SH-SY5Y (cell line): ENCODE measurements around the gene SEZ6L2.

ENCODE experiments used
- GATA2 ChIP-seq: IDR thresholded peaks from 2 replicates; pipeline ENCODE4 v1.6.1; 2011; ENCODE audit warnings: mild to moderate bottlenecking, low read depth, low read length
- GATA3 ChIP-seq: IDR thresholded peaks from 2 replicates; pipeline ENCODE4 v1.6.1; 2011; ENCODE audit warnings: low read depth, mild to moderate bottlenecking, low read length, moderate library complexity

Gene SEZ6L2

DNA sequence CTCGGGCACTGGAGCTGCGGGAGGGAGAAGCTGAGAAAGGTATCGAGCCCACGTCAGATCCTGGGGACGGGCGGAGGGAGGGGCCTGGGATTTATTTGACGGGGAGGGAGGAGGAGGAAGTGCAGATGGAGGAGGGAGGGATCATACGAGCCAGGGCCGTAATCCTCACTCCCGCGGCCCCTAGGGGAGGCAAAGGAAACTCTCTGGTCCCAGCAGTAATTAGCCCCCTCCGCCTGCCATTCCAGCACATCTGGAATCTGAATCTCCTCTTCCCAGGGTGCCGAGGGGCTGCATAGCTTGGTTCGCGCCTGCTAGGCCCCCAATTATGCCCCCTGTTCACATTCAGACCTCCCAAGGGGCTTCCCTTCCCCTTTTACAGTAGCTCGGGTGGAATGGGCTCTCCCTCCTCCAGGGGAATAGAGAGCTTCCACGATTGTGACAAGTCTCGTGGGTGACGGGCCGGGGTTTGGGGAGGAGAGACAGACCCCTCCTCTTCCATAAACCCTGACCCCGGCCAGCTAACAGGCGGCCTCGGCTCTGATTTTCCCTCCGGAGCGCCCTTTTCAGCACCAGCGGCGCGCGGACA is at the start of gene SEZ6L2:
Gene SEZ6L2, minus strand, starts transcription at position 35 of the 586 bp plus-strand sequence. CDS start 531 bp downstream, outside the sequence.
- TF ChIP-seq GATA3 (no peak), GATA2 (no peak)

DNA sequence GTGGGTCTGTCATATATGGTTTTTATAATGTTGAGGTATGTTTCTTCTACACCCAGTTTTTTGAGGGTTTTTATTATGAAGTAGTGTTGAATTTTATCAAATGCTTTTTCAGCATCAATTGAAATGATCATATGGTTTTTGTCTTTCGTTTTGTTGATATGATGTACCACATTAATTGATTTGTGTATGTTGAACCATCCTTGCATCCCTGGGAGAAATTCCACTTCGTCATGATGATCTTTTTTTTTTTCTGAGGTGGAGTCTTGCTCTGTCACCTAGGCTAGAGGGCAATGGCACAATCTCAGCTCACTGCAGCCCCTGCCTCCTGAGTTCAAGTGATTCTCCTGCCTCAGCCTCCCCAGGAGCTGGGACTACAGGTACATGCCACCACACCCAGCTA is 48.5 kb upstream of the SEZ6L2 start:
- TF ChIP-seq GATA3 (no peak), GATA2 (no peak)

DNA sequence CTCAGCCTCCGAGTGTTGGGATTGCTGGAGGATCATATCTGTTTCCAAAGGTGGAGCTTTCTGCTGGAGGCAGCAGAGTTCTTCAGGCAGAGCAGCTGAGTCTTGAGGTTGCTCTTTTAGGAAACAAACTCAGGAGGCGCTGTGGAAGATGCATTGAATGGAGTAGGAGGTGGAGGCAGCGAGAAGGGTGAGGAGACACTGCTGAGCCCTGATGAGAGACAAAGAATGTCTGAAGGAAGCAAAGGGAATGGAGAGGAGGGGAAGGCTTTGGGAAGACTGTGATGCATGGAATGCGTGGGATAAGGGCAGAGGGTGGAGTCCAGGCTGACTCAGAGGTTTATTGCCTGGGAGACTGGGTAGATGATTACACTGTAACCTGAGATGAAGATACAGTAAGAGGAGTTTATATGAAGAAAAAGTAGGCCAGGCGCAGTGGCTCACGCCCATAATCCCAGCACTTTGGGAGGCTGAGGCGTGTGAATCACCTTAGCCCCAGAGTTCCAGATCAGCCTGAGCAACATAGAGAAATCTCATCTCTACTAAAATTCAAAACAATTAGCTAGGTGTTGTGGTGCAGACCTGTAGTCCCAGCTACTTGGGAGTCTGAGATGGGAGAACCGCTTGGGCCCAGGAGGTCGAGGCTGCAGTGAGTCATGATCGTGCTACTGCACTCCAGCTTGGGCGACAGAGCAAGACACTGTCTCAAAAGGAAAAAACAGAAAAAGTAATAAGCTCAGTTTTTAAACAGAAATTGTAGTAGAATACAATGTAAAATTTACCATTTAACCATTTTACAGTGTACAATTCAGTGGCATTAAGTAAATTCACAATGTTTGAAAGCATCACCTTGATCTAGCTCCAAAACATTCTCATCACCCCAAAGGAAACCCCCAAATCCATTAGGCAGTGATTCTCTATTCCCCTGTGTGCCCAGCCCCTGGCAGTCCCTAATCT is 44.8 kb upstream of the SEZ6L2 start:
- TF ChIP-seq GATA3 (no peak), GATA2 (no peak)

DNA sequence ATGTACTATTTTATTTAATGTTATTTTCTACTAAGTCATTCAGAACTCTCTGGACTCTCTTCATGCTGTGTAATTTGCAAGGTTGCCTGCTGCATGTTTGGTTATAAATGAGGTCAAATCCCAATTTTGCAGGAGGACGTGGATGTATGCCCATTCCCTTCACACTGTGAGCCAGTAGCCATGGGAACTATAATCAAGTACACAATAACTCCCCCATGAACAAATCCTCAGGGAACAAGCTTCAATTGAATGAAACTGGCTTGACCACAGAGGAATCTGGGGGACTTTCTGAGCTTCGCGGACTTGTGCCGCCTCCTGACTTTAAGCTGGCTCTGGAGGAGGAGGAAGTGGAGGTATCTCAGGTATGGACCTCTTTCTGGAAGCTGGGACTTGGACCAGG is 41.3 kb upstream of the SEZ6L2 start:
- TF ChIP-seq GATA3 (no peak), GATA2 (no peak)

DNA sequence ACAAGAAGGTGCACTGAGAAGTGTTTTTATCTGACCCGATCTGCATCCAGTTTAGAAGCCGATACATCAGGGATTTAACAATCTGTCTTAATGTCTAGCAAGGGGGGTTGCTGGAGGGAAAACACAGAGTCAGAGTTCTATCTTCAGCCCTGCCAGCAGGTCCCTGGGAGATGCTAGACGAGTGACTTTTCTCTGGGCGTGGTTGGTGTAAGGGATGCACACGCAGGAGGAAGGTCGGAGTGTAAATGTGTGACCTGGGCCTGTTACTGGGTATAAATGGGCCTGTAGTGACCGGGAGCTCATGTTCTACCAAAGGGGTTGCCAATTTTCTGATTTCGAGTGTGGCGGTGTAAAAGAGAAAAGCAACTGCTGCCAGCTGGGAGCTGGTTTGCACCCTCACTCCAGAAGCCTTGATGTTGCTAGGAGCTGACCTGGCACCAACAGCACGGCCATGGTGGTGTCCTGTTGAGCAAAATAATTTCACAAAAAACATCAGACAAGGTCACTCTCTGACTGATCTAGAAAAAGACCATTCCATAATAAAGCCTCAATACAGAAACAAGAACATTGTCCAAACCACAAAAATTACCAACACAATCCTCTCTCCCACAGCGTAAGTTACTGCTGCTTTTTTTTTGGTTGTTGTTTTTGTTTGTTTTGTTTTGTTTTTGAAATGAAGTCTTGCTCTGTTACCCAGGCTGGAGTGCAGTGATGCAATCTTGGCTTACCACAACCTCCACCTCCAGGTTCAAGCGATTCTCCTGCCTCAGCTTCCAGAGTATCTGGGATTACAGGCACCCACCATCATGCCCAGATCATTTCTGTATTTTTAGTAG is 27.9 kb upstream of the SEZ6L2 start:
- TF ChIP-seq GATA3 (no peak), GATA2 (no peak)

DNA sequence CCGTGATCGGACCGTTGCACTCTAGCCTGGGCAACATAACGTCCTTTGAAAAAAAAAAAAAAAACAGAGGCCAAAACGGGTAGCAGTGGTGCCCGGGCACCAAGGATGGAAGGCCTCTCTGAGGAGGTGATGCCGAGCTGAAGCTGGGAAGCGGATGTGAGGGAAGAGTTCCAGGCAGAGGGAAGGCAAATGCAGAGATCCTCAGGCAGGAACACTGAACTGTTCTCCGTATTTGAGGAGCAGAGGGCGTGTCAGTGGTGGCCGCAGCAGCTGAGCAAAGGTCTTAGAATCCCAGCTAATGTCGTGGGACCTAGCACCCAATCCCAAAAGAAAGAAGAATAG is 27.3 kb upstream of the SEZ6L2 start:
- TF ChIP-seq GATA3 (no peak), GATA2 (no peak)

DNA sequence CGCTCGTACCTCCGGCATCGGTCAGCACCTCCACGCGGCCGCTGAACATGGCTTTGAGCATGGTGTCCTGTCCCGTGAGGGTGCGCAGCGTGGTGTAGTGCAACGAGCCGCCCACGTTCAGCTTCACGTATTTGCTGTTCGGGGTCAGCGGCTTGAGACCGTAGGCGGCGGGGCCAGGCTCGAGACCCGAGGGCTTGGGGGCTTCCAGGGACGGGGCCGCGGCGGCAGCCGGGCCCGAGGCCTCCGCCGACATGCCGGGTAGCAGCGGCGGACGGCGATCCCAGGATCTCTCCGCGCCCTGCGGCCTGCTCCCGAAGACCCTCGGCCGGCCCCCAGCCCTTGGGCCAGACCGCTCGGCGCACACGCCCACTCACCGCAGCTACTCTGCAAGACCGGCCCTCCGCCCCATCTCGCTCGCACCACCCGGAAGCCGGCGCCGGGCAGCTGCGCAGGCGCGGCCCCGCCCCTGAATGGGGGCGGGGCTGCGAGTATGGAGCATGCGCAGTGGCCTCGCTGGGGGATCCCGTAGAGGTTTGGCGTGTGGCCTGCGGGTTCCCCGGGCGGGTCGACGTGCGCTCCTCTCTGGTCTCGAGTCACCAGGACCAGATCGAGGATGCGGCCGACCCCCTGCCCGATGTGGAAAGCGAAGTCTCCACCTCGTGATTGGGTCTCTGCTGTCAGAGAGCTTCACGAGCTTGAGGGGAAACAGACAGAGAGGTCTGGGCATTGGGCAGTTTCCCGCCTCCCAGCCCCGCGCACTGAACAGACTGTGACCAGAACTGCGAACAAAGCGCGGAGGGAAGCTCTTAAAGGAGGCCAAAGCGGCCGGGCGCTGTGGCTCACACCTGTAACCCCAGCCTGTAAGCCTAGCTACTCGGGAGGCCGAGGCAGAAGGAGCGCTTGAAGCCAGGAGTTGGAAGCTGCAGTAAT is 26.7 kb upstream of the SEZ6L2 start, which contains the start of gene KCTD13:
Gene KCTD13, minus strand, starts transcription at position 446 of the 930 bp plus-strand sequence. Its CDS starts 193 bp downstream, at position 253.
- TF ChIP-seq GATA3 (no peak), GATA2 (no peak)

DNA sequence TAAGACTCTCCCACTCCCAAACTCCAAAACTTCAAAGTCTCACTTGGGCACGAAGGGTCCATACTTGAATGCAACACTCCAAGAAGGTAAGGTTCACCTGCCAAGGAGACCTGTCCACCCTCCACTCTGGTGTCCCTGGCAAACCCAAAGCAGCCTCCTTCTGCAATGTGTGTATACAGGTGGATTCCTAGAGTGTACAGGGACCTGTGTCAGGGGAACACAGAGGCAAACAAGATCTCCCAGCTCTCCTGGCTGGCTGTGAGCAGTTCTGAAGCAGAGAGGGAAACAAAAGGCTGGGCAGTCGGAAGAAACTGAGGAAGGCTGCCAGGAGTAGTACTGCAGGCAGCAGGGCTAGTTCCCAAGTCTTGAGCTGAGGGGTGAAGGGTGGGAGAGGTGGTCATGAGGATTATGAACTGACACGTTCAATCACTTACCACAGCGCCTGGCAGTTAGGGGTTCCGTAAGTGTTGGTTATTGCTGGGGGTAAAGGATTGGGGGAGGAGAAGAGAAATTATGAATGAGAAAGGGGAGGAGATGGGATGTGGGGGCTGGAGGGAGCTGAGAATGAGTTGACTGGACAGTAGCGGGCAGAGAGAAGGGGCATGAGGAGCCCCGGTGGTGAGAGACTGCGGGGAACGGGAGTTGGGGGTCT is 25.9 kb upstream of the SEZ6L2 start:
- TF ChIP-seq GATA2 = no peak
- no peak for TF ChIP-seq GATA3

DNA sequence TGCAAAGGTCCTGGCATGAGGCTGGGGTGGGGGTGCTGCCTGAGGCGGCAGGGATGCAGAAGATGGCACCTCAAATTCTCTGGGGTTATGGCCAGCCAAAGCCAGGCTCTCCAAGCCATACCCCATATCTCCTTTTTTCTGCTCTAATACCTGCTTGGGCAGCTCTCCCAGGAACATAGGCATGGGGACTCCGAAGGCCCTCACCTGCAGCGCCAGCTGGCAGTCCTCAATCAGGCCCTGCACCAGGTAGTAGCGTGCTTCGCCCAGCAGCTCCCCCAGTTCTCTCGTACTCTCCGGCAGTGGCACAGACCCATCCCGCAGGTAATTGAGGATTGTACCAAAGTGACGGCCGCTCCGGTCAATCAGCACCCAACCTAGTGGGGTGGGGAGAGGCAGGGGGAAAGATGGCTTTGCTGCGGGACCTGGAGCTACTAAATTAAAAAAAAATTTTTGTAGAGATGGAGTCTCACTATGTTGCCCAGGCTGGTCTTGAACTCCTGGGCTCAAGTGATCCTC is 23.7 kb upstream of the SEZ6L2 start:
- TF ChIP-seq GATA3 = no peak
- no peak for TF ChIP-seq GATA2

DNA sequence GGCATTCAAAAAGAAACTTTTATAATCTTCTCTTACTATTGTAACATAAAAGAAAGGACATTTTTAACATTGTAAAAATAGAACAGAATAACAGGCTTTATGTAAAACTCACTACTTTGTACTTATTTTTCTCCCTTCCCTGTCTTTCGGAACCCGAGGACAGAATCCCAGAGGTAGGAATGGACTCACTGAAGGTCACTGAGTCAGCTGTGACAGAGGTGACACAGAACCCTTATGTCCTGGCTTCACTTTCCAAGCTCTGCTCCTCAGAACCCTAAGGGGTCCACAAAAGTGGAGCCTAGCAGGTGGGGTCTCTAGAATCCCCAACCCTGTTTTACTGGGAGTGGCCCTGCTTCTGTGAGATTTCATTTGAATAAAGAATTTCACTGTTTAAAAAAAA is 23.0 kb upstream of the SEZ6L2 start:
- TF ChIP-seq GATA2 (no peak), GATA3 (no peak)

DNA sequence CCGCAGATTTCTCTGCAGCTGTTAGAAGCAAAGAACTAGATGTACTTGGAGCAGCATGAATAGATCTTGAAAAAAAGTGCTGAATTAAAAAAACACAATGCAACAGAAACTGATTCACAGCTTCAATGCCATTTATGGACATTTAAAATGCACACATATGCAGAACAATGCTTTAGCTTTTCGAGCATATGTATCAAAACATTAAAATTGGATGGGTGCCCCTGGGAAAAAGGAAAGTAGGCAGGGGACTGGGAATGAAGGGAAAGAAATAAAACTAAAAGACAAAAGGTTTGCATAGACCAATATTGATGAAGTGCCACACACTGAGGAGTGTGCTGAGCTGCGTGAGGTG is 21.7 kb upstream of the SEZ6L2 start:
- TF ChIP-seq GATA3 (no peak), GATA2 (no peak)

DNA sequence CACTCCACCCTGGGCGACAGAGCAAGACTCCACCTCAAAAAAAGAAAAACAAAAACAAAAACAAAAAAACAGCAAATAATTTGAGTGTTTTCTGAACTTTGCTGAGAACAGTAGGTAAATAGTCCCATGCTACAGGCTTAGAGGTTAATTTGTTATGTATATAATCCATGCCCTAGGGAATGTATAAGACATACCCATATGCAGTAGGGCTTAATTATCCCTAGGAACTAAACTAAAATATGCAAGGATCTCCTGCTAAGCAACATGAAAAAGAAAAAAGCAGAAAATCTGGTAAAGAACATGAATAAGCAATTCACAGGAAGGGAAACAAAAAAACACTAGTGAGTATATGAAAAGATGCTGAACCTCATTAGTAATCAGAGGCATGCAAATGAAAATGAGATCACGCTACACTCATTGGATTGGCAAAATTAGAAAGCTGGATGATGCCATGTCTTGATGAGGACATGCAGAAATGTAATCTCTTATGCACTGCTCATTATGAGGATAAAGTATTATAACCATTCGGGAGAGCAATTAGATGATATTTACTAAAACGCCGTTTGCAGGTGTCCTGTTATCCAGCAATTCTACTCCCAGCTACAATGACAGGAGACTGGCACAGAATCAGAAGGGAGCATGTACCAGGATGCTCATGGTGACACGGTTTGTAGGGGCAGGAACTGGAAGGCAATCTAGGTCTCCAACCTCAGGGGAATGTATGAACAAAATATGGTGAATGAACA is 21.1 kb upstream of the SEZ6L2 start:
- TF ChIP-seq GATA2 (no peak), GATA3 (no peak)
